Mesothelial cell of epicardium (in vitro differentiated cells): ENCODE data around the gene MXI1. TPM values are rescaled to one million over a fixed set of nuclear protein-coding genes. Genes with fewer than 3 reads are reported as not detected.
A peak's percentile ranks its signal among the peaks of the same experiment; 100 is the strongest.
"Not testable (repeated sequence)": the region's sequence is repeated elsewhere in the genome, so short reads cannot be mapped to it uniquely, and the experiment has no call there.

Experiments used
- DNase-seq, 2 experiments: peaks; one replicate each; pipeline ENCODE4 v3.0.0; 2021; ENCODE audit warnings: low spot score in 2 of 2; ENCODE audit not compliant: unreplicated experiment in 2 of 2
- H3K27ac Mint-ChIP-seq: 2 replicates; pipeline ENCODE4 v1.8.0; 2021; ENCODE audit warnings: mixed read lengths
- H3K27me3 Mint-ChIP-seq: 2 replicates; pipeline ENCODE4 v1.8.0; 2021; ENCODE audit warnings: low read depth, mixed read lengths
- H3K36me3 Mint-ChIP-seq: 2 replicates; pipeline ENCODE4 v1.8.0; 2021; ENCODE audit warnings: mixed read lengths
- H3K4me1 Mint-ChIP-seq: 2 replicates; pipeline ENCODE4 v1.8.0; 2021; ENCODE audit warnings: mixed read lengths
- H3K4me3 Mint-ChIP-seq: 2 replicates; pipeline ENCODE4 v1.8.0; 2021; ENCODE audit warnings: mild to moderate bottlenecking, moderate library complexity, mixed read lengths
- H3K9me3 Mint-ChIP-seq: 2 replicates; pipeline ENCODE4 v1.8.0; 2021; ENCODE audit warnings: mixed read lengths
- total RNA-seq: library from RNA; stranded (reverse); gene quantifications from 3 replicates; pipeline ENCODE4 v1.2.1, GENCODE V29; 2021
- TF ChIP-seq, protein P1 (sequence below): fragments of 200-600 bp; sonication (generic); IDR thresholded peaks from one replicate; pipeline ENCODE4 v1.5.0; 2021; ENCODE audit warnings: antibody characterized with exemption; ENCODE audit not compliant: unreplicated experiment

MXI1 gene
- total RNA-seq, 1 donor from 2014 or later, result 30.6 TPM

DNA sequence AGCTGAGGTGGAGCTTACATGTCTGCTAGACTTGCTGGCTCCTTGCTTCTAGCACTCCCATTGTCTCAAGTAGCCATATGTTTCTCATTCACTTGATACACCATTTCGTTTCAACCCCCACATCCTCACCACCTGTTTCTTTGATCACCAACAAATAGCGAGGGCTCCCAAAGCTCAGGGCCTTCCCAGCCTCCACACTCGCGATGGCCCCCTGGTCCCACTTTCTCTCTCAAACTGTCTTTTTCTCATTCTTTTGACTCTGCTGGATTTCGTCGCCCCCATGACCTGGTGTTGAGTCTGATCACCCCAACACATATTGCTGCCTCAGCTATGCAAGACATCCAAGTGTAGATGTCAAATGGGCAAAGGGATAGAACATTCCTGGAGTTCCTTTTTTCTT is 123.3 kb downstream of the MXI1 start:
- Mint-ChIP-seq H3K9me3 (peaks cover 32% of the 10 kb centered on the region), H3K27me3 (peaks cover 11% of the 10 kb centered on the region), H3K36me3 (peaks cover 15% of the 10 kb centered on the region), H3K27ac (no peak overlapping the region), H3K4me1 (peaks cover 3% of the 10 kb centered on the region), H3K4me3 (no peak overlapping the region)
- TF ChIP-seq, protein P1, sequence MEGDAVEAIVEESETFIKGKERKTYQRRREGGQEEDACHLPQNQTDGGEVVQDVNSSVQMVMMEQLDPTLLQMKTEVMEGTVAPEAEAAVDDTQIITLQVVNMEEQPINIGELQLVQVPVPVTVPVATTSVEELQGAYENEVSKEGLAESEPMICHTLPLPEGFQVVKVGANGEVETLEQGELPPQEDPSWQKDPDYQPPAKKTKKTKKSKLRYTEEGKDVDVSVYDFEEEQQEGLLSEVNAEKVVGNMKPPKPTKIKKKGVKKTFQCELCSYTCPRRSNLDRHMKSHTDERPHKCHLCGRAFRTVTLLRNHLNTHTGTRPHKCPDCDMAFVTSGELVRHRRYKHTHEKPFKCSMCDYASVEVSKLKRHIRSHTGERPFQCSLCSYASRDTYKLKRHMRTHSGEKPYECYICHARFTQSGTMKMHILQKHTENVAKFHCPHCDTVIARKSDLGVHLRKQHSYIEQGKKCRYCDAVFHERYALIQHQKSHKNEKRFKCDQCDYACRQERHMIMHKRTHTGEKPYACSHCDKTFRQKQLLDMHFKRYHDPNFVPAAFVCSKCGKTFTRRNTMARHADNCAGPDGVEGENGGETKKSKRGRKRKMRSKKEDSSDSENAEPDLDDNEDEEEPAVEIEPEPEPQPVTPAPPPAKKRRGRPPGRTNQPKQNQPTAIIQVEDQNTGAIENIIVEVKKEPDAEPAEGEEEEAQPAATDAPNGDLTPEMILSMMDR, result no peak
- no peak for DNase-seq

DNA sequence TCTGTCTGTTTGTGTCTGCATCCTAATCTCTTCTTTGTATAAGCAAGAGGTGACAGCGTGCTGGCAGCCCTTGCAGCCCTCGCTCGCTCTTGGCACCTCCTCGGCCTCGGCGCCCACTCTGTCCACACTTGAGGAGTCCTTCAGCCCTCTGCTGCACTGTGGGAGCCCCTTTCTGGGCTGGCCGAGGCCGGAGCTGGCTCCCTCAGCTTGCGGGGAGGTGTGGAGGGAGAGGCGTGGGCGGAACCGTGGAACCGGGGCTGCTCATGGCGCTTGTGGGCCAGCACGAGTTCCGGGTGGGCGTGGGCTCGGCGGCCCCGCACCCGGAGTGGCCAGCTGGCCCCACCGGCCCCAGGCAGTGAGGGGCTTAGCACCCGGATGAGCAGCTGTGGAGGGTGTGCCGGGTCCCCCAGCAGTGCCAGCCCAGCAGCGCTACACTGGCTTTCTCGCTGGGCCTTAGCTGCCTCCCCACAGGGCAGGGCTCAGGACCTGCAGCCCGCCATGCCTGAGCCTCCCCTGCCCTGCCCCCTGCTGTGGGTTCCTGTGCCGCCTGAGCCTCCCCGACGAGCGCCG is 123.9 kb downstream of the MXI1 start:
- peaks cover 28% of the 10 kb centered on the region for H3K9me3 Mint-ChIP-seq
- not testable (repeated sequence) for H3K27ac Mint-ChIP-seq, H3K27me3 Mint-ChIP-seq

DNA sequence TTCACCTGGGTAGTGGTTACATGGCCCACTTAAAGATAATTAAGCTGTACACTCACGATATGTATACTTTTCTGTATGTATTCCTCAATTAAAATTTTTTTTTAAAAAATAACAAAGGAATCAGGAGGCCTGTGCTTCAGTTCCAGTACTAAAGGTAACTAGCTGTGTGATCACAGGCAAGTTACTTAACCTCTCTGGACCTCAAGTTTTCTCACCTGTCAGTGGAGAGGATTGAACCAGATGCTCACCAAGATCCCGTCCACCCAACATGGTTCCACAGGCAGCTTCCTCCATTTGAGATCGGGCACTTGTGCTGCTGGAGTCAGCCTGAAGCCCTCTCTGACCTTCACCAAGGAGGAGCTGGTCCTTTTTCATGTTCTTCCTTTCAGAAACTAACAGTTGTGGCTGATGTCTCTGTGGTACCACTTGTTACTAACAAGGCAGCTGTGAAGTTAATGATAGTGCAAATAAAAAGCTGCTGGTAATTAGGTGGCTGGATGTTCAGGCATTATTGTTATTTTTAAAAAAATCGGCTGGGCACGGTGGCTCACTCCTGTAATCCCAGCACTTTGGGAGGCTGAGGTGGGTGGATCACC is 126.8 kb downstream of the MXI1 start:
- TF ChIP-seq, protein P1, result no peak

More for the DNA sequence above, 123.9 kb downstream of the MXI1 start:
- H3K4me3 Mint-ChIP-seq, H3K4me1 Mint-ChIP-seq, DNase-seq: not testable (repeated sequence)
- H3K36me3 Mint-ChIP-seq, result peaks cover 15% of the 10 kb centered on the region

GRCh38 chr10:110335314-110336064 is 128.1 kb downstream of the MXI1 start:
- peaks cover 5% of the 10 kb centered on the region for H3K36me3 Mint-ChIP-seq
- H3K4me1 Mint-ChIP-seq, result peaks cover 25% of the 10 kb centered on the region
- peak overlapping the region; percentile 84 for H3K27ac Mint-ChIP-seq
- no peak for DNase-seq
- TF ChIP-seq, protein P1, result no peak
- no peak overlapping the region for H3K4me3 Mint-ChIP-seq
- H3K9me3 Mint-ChIP-seq, result peaks cover 6% of the 10 kb centered on the region
- H3K27me3 Mint-ChIP-seq, result no peaks in the 10 kb centered on the region

More for the DNA sequence above, 126.8 kb downstream of the MXI1 start:
- Mint-ChIP-seq H3K27me3 (no peaks in the 10 kb centered on the region), H3K4me3 (no peak overlapping the region), H3K9me3 (peaks cover 16% of the 10 kb centered on the region), H3K27ac (no peak overlapping the region), H3K4me1 (peaks cover 25% of the 10 kb centered on the region), H3K36me3 (peaks cover 13% of the 10 kb centered on the region)
- no peak for DNase-seq

DNA sequence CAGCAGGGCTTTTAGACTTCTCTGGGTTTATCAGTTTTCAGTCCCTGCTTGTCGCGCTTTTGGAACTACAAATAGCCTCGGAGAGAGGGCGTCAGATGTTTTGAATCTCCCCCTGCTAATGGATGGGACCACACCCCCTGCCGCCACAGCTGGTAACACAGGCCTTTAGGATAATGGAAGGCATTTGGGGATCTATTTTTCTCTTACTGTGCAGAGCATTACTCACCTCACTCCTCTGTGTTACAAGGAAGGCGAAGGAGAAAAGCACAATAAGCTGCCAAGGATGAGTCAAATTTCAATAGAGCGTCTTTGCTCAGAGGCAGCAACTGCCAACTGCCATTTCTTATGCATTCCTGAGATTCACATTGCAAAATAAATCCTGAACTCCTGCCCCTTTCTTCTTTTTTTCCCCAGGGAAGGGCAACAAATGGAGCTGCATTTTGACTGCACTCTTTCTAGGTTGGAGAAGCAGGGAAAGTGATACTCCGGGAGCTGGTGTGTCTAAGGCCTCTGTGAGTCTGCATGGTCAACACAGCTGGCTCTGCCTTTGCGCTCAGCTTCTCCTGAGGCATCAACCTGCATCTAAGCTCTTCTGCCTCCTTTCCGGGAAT is 128.8 kb downstream of the MXI1 start:
- H3K9me3 Mint-ChIP-seq, result no peaks in the 10 kb centered on the region
- no peak for DNase-seq
- H3K4me3 Mint-ChIP-seq, result no peak overlapping the region
- peaks cover 25% of the 10 kb centered on the region for H3K4me1 Mint-ChIP-seq
- H3K36me3 Mint-ChIP-seq, result no peaks in the 10 kb centered on the region
- TF ChIP-seq, protein P1, result no peak
- no peaks in the 10 kb centered on the region for H3K27me3 Mint-ChIP-seq
- peak overlapping the region; percentile 84 for H3K27ac Mint-ChIP-seq

Other genes starting within 250 kb of the MXI1 start
- gene ADD3, start 199.6 kb upstream of the MXI1 start, total RNA-seq, result 98.7 to 104 TPM (median 101 TPM) in 3 replicates
- gene SMNDC1, start 97.3 kb downstream of the MXI1 start, total RNA-seq, result 38.5 to 41.4 TPM (median 39.6 TPM) in 3 replicates